PFSK-1 (cell line): ENCODE data around the gene LMF2.

ENCODE experiments used
- POLR2AphosphoS5 ChIP-seq: IDR thresholded peaks from 2 replicates; pipeline ENCODE4 v1.6.1; 2012; ENCODE audit warnings: low read depth, mild to moderate bottlenecking, control low read depth, low read length, moderate library complexity
- TF ChIP-seq, protein P1 (sequence below), 2 experiments: IDR thresholded peaks; 2 replicates each; pipeline versions ENCODE4 v1.6.1 to v1.8.0; 2011 to 2012; ENCODE audit warnings: low read depth in 2 of 2, low read length in 2 of 2, control low read depth in 1 of 2, inconsistent platforms in 1 of 2, mild to moderate bottlenecking in 1 of 2, moderate library complexity in 1 of 2; ENCODE audit not compliant: insufficient read depth in 1 of 2

DNA sequence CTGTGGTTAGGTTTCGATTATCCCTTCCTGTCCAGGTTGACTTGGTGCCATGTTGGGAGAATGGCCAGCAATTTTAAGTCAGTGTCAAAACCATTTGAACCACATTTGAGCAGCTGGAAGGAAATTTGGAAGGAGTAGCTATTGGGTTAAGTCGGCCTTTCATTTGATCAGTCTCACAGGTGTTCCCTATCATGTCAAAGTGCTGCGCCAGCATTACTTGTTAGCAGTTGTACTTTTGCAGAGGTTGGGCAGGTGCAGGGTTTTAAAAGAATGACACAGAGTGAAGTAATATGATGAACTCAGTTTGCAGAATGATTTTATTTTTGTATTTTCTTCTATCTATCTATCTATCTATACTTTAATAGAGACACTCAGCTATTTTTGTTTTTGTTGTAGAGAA, 28.7 kb upstream of the LMF2 start:
- TF ChIP-seq, protein P1, sequence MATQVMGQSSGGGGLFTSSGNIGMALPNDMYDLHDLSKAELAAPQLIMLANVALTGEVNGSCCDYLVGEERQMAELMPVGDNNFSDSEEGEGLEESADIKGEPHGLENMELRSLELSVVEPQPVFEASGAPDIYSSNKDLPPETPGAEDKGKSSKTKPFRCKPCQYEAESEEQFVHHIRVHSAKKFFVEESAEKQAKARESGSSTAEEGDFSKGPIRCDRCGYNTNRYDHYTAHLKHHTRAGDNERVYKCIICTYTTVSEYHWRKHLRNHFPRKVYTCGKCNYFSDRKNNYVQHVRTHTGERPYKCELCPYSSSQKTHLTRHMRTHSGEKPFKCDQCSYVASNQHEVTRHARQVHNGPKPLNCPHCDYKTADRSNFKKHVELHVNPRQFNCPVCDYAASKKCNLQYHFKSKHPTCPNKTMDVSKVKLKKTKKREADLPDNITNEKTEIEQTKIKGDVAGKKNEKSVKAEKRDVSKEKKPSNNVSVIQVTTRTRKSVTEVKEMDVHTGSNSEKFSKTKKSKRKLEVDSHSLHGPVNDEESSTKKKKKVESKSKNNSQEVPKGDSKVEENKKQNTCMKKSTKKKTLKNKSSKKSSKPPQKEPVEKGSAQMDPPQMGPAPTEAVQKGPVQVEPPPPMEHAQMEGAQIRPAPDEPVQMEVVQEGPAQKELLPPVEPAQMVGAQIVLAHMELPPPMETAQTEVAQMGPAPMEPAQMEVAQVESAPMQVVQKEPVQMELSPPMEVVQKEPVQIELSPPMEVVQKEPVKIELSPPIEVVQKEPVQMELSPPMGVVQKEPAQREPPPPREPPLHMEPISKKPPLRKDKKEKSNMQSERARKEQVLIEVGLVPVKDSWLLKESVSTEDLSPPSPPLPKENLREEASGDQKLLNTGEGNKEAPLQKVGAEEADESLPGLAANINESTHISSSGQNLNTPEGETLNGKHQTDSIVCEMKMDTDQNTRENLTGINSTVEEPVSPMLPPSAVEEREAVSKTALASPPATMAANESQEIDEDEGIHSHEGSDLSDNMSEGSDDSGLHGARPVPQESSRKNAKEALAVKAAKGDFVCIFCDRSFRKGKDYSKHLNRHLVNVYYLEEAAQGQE (IDR thresholded peaks at IDR 0.05; ENCODE audit: insufficient read depth in 1 of 2, low read depth in 2 of 2, low read length in 2 of 2) = no peak
- TF ChIP-seq POLR2AphosphoS5 = no peak
